GM10266 (cell line): ENCODE data around the gene PRKCA.

Source experiments
- DNase-seq: peaks from one replicate; pipeline ENCODE4 v3.0.0; 2012; ENCODE audit errors: extremely low spot score
- TF ChIP-seq, protein P1 (sequence below): IDR thresholded peaks from 2 replicates; pipeline ENCODE4 v1.5.1; 2012; ENCODE audit warnings: mild to moderate bottlenecking, low read depth; ENCODE audit not compliant: control insufficient read depth, insufficient read depth; ENCODE audit errors: missing control alignments

The PRKCA gene

DNA sequence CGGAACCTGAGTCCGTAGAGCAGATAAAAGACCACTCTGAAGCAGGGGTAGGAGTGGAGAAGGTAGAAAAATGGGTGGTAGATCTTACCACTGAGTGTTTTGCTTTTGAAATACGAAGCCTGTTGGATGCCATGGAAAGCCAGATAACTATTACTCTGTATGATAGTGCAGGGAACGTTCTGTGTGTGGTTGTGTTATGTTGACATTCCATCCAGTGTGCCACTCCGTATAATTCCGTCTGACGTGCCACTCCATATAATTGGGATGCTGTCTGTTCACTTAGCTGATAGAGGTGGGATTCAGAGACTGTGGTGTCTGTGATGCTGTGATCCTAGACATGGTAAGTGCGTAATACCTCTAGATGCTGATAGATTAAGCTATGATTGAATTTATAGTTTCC lies 269.3 kb downstream of the PRKCA start:
- TF ChIP-seq, protein P1, sequence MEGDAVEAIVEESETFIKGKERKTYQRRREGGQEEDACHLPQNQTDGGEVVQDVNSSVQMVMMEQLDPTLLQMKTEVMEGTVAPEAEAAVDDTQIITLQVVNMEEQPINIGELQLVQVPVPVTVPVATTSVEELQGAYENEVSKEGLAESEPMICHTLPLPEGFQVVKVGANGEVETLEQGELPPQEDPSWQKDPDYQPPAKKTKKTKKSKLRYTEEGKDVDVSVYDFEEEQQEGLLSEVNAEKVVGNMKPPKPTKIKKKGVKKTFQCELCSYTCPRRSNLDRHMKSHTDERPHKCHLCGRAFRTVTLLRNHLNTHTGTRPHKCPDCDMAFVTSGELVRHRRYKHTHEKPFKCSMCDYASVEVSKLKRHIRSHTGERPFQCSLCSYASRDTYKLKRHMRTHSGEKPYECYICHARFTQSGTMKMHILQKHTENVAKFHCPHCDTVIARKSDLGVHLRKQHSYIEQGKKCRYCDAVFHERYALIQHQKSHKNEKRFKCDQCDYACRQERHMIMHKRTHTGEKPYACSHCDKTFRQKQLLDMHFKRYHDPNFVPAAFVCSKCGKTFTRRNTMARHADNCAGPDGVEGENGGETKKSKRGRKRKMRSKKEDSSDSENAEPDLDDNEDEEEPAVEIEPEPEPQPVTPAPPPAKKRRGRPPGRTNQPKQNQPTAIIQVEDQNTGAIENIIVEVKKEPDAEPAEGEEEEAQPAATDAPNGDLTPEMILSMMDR = no peak
- no peak for DNase-seq

DNA sequence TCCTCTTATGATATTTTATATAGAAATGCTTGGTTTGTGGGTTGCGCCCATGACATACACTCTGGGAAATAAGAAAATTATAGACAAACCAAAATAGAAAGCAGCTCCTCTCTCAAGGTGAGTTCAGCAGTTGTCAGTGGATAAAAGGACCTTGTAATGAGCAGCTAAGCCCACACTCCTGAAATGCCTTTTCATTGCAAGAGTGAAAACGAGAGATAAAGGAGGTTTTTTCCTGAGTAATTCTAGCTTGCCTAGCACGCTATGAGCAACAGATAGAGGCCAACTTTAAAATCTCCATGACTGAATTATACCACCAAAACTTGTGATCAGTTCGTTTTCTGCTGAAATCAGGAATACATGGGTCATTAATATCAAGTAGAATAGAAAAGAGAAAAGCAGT lies 270.7 kb downstream of the PRKCA start:
- TF ChIP-seq, protein P1 = no peak
- no peak for DNase-seq

DNA sequence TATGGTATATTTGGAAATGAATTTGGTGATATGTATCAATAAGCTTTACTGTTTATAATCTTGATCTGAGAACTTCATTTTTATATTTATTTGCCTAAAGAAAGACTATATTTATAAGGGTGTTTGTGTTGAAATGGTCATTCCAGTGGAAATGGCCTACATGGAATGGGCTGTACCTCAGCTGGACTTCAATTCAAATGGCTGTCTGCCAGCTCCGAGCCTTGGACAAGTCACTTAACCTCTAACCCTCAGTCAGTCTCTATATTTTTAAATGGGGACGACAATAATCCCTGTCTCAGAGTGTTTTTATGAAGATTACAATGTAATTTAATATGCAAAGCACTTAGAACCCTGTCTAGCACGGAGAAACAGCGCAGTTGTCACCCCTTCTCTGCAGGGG lies 271.7 kb downstream of the PRKCA start:
- TF ChIP-seq, protein P1 = no peak
- no peak for DNase-seq

DNA sequence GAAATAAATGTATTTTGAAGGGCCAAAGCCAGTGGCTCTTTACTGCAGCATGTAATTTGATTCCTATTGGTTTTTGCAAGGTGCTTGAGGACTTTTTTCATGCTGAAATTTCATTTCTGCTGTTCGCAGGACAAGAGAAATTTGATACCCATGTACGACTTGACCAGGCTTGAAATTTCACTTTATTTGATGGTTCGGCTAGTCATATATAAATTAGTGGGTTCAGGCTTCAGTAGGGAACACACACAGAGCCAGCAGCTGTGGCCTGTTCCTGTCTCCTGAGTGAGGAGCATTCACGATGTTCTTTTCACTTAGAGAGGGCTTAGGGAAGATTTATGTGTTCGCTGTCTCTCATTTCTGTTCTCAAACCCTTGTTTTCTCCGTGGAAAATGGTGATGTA lies 274.1 kb downstream of the PRKCA start:
- no peak for DNase-seq
- TF ChIP-seq, protein P1 = no peak

DNA sequence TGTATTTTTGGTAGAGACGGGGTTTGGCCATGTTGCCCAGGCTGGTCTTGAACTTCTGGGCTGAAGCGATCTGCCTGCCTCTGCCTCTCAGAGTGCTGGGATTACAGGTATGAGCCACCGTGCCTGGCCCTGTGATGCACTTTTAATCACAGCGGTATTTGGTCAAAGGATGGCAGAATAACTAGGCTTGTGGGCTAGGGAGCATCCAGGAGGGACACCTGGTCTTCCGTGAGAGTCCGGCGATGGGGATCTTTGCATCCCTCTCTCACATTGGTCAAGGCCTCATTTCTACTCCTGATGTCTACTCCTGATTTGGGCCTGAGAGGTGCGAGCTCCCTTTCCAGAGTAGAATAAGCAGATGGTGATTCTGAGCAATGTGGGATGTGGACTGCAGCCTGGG lies 274.6 kb downstream of the PRKCA start:
- no peak for DNase-seq

DNA sequence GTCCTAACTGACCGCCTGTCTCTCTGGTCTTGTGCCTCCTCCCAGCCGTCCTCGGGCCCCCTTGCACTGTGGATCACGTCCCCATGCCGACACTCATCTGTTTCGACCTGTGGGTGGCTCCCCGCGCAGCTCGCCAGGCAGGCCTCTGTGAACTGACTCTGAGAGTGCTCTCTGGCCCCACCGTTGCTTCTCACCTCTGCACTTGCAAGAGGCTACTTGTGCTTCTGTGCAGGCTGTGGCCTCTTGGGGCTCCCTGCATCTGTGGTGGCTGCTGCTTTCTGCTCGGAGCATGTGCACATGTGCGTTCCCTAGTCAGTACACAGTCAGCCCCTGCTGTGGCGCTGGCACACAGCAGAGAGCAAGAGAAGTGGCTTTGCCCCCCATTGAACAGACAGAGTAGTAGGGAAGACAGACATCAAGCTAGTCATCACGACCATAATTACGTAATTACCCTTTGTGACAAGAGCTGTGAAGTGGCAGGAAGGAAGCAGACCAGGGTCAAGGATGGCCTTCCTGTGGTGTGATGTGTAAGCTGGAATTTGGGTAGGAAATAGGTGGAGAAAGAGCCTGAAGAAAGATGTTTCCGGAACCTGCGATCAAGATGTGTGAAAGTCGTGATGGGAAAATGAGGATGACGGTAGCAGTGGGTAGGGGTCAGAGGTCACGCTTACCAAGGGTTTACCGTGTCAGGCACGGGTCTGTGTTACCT lies 276.5 kb downstream of the PRKCA start:
- DNase-seq = no peak
- TF ChIP-seq, protein P1 = no peak

More for the DNA sequence above, 274.6 kb downstream of the PRKCA start:
- TF ChIP-seq, protein P1 = no peak

DNA sequence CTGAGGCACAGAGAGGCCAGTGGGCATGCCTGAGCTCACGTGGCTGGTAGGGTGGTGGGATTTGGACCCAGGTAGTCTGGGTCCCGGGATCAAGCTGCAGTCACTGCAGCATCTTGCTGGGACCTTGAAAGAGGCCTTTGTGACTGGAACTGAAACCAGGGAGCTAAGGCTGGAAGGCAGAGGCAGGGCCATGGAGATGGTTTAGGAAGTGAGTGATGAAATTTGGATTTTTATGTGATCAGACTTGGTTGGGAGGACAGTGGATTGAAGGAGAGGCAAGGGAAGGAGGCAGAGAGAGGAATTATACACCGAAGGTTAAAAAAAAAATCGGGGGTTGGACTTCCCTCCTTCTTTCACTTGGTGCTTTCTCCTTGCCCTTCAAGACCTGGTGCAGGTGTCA lies 277.1 kb downstream of the PRKCA start:
- DNase-seq = no peak

More for the DNA sequence above, 277.1 kb downstream of the PRKCA start:
- TF ChIP-seq, protein P1 = no peak
